GM23248 (cell line): Measurements from ENCODE around the gene SPSB4. TPM values are rescaled to one million over a fixed set of nuclear protein-coding genes. Genes with fewer than 3 reads are reported as not detected.
A peak's percentile ranks its signal among the peaks of the same experiment; 100 is the strongest.

Experiments
- DNase-seq: peaks from one replicate; pipeline ENCODE4 v3.0.0-alpha.2; 2015
- H2AFZ ChIP-seq: fragments of 200-600 bp; sonication (generic); 2 replicates; pipeline ENCODE4 v1.6.1; 2016; ENCODE audit warnings: antibody characterized with exemption
- H3F3A ChIP-seq: fragments of 200-600 bp; sonication (generic); 2 replicates; pipeline ENCODE4 v1.6.1; 2016; ENCODE audit warnings: mild to moderate bottlenecking, antibody characterized with exemption, mixed run types; ENCODE audit not compliant: insufficient read depth
- H3K27ac ChIP-seq: fragments of 200-600 bp; sonication (generic); 2 replicates; pipeline ENCODE4 v1.5.1; 2016; ENCODE audit warnings: mild to moderate bottlenecking
- H3K27me3 ChIP-seq: fragments of 200-600 bp; sonication (generic); replicated peaks from 2 replicates; pipeline ENCODE4 v1.6.1; 2016; ENCODE audit warnings: mild to moderate bottlenecking; ENCODE audit not compliant: insufficient read depth
- H3K36me3 ChIP-seq: fragments of 200-600 bp; sonication (generic); 2 replicates; pipeline ENCODE4 v1.6.1; 2016; ENCODE audit warnings: low read depth, mild to moderate bottlenecking
- H3K4me1 ChIP-seq: fragments of 200-600 bp; sonication (generic); 2 replicates; pipeline ENCODE4 v1.6.1; 2016; ENCODE audit warnings: mild to moderate bottlenecking; ENCODE audit not compliant: insufficient read depth
- H3K4me2 ChIP-seq: fragments of 200-600 bp; sonication (generic); one replicate; pipeline ENCODE4 v1.6.1; 2016; ENCODE audit warnings: mild to moderate bottlenecking; ENCODE audit not compliant: unreplicated experiment
- H3K4me3 ChIP-seq: fragments of 200-600 bp; sonication (generic); 2 replicates; pipeline ENCODE4 v1.5.1; 2016; ENCODE audit warnings: mild to moderate bottlenecking
- H3K79me2 ChIP-seq: fragments of 200-600 bp; sonication (generic); 2 replicates; pipeline ENCODE4 v1.6.1; 2016; ENCODE audit warnings: mild to moderate bottlenecking; ENCODE audit not compliant: insufficient read depth
- H3K9ac ChIP-seq: fragments of 200-600 bp; sonication (generic); 2 replicates; pipeline ENCODE4 v1.6.1; 2016; ENCODE audit warnings: mild to moderate bottlenecking
- H3K9me2 ChIP-seq: fragments of 200-600 bp; sonication (generic); 2 replicates; pipeline ENCODE4 v1.6.1; 2016; ENCODE audit warnings: mixed run types, mild to moderate bottlenecking, moderate library complexity; ENCODE audit not compliant: insufficient read depth
- H3K9me3 ChIP-seq: fragments of 200-600 bp; sonication (generic); one replicate; pipeline ENCODE4 v1.6.1; 2017; ENCODE audit warnings: low read depth
- H4K20me1 ChIP-seq: fragments of 200-600 bp; sonication (generic); 2 replicates; pipeline ENCODE4 v1.6.0; 2016; ENCODE audit not compliant: insufficient read depth
- EZH2 ChIP-seq: fragments of 200-600 bp; sonication (generic); IDR thresholded peaks from 2 replicates; pipeline ENCODE4 v1.6.1; 2018; ENCODE audit warnings: antibody characterized with exemption, mild to moderate bottlenecking; ENCODE audit not compliant: insufficient read depth, poor library complexity, severe bottlenecking
- EZH2phosphoT487 ChIP-seq: fragments of 200-600 bp; sonication (generic); IDR thresholded peaks from 2 replicates; pipeline ENCODE4 v1.6.1; 2018; ENCODE audit warnings: antibody characterized with exemption, moderate library complexity, mild to moderate bottlenecking, low read depth; ENCODE audit not compliant: insufficient read depth
- WGBS, 2 experiments: methylation state at CpG; one replicate each; pipeline ENCODE4 v1.1.6; 2015 to 2017; ENCODE audit warnings: low lambda C conversion rate in 2 of 2, low coverage in 1 of 2; ENCODE audit errors: missing lambda C conversion rate in 2 of 2; 5-methylcytosine and 5-hydroxymethylcytosine counted together
- in situ Hi-C: fragments of 300-500 bp; cut with MboI; formaldehyde crosslinking; loops from 2 replicates; pipeline ENCODE4 v1.15.0; 2020
- polyA plus RNA-seq: library from polyadenylated mRNA; unstranded; fragments of >200 nt; fragmentation: Nextera tagmentation; extraction: Ambion mirVana; gene quantifications from 2 replicates; pipeline ENCODE4 v1.2.1, GENCODE V29; 2016
- total RNA-seq: library from RNA; depleted of rRNA; stranded (reverse); fragments of >200 nt; shearing (Covaris generic); gene quantifications from 2 replicates; pipeline ENCODE4 v1.2.3, GENCODE V29; 2014; rRNA removed

SPSB4 gene
- total and polyA plus RNA-seq, 2 experiments from 2014 or later: not detected

- no peaks in the 10 kb centered on the region for H3K9me3 ChIP-seq
- no peak overlapping the region for H3K27ac ChIP-seq
- 61 to 70% methylated on average over 2 of the region's 2 CpGs for whole genome bisulfite sequencing, 2 experiments
- no peaks in the 10 kb centered on the region for H3K79me2 ChIP-seq
- H3K4me2 ChIP-seq: no peak overlapping the region
- no peak overlapping the region for H3K9ac ChIP-seq
- H3F3A ChIP-seq: no peaks in the 10 kb centered on the region
- H3K4me1 ChIP-seq: no peaks in the 10 kb centered on the region
- H4K20me1 ChIP-seq: no peaks in the 10 kb centered on the region
- H3K36me3 ChIP-seq: no peaks in the 10 kb centered on the region
- H3K9me2 ChIP-seq: no peaks in the 10 kb centered on the region
- no peak overlapping the region for H3K4me3 ChIP-seq
- peaks cover 18% of the 10 kb centered on the region for H3K27me3 ChIP-seq
- peak; percentile 56 for DNase-seq
- in situ Hi-C loops: loop anchor here (10.0 kb wide), 1 partner anchor 176 kb away; no protein-coding TSS in a partner anchor
- TF ChIP-seq EZH2 (no peak), EZH2phosphoT487 (no peak)
- H2AFZ ChIP-seq: no peak overlapping the region
Observed at GRCh38 chr3:141191097-141191749, 140.1 kb downstream of the SPSB4 start.

GRCh38 chr3:141192345-141192744 lies 141.2 kb downstream of the SPSB4 start:
- WGBS, 2 experiments: 2 to 4% methylated on average over 11 of the region's 11 CpGs
- no peaks in the 10 kb centered on the region for H4K20me1 ChIP-seq
- H3K4me1 ChIP-seq: no peaks in the 10 kb centered on the region
- no peaks in the 10 kb centered on the region for H3K36me3 ChIP-seq
- 0 out of 2 replicates have a peak overlapping the region, but pooled peaks have one; percentile 42 for H2AFZ ChIP-seq
- no peak overlapping the region for H3K9ac ChIP-seq
- TF ChIP-seq EZH2 (no peak), EZH2phosphoT487 (no peak)
- no peaks in the 10 kb centered on the region for H3K9me2 ChIP-seq
- peaks cover 28% of the 10 kb centered on the region for H3K27me3 ChIP-seq
- peak; percentile 93 for DNase-seq
- H3K27ac ChIP-seq: no peak overlapping the region
- no peaks in the 10 kb centered on the region for H3F3A ChIP-seq
- no peaks in the 10 kb centered on the region for H3K9me3 ChIP-seq
- in situ Hi-C loops: loop anchor here (10.0 kb wide), 1 partner anchor 178 kb away; no protein-coding TSS in a partner anchor
- H3K79me2 ChIP-seq: no peaks in the 10 kb centered on the region
- H3K4me3 ChIP-seq: no peak overlapping the region
- H3K4me2 ChIP-seq: no peak overlapping the region

GRCh38 chr3:141193066-141193830 lies 142.1 kb downstream of the SPSB4 start:
- no peaks in the 10 kb centered on the region for H3K79me2 ChIP-seq
- no peaks in the 10 kb centered on the region for H3K36me3 ChIP-seq
- no peak overlapping the region for H3K9ac ChIP-seq
- H3F3A ChIP-seq: no peaks in the 10 kb centered on the region
- H2AFZ ChIP-seq: no peak overlapping the region
- H3K4me2 ChIP-seq: no peak overlapping the region
- H3K27me3 ChIP-seq: peaks cover 33% of the 10 kb centered on the region
- no peaks in the 10 kb centered on the region for H3K9me3 ChIP-seq
- H4K20me1 ChIP-seq: no peaks in the 10 kb centered on the region
- no peak overlapping the region for H3K27ac ChIP-seq
- in situ Hi-C loops: loop anchor here (10.0 kb wide), 1 partner anchor 178 kb away; no protein-coding TSS in a partner anchor
- no peaks in the 10 kb centered on the region for H3K9me2 ChIP-seq
- H3K4me3 ChIP-seq: no peak overlapping the region
- WGBS, 2 experiments: 69 to 78% methylated on average over 12 to 13 of the region's 13 CpGs
- TF ChIP-seq EZH2: no peak
- TF ChIP-seq EZH2phosphoT487: no peak
- DNase-seq: no peak
- no peaks in the 10 kb centered on the region for H3K4me1 ChIP-seq

Other genes starting within 250 kb of the SPSB4 start
- gene SLC25A36, start 109.5 kb upstream of the SPSB4 start, total RNA-seq: 45.1 and 95.2 TPM in 2 replicates
- gene SLC25A36, start 109.5 kb upstream of the SPSB4 start, polyA plus RNA-seq: 58.6 and 61.5 TPM in 2 replicates
- gene PXYLP1, start 180.5 kb downstream of the SPSB4 start, total RNA-seq: 12.5 and 15.8 TPM in 2 replicates
- 18.7 and 19.7 TPM in 2 replicates for gene PXYLP1, start 180.5 kb downstream of the SPSB4 start, polyA plus RNA-seq